Measurements from ENCODE around the gene ADGRB3.

Gene ADGRB3

GRCh38 chr6:69135927-69136326 is 500.8 kb downstream of the ADGRB3 start:
- no peak for DNase-seq (ENCODE audit: low read depth)

- no peak for DNase-seq (ENCODE audit: low read depth)
Measured at GRCh38 chr6:69138148-69138547, 503.1 kb downstream of the ADGRB3 start.

- no peak for DNase-seq (ENCODE audit: low read depth)
Measured at GRCh38 chr6:69138893-69139494, 503.9 kb downstream of the ADGRB3 start.

GRCh38 chr6:69145062-69145461 is 510.0 kb downstream of the ADGRB3 start:
- no peak for DNase-seq (ENCODE audit: low read depth)

- DNase-seq (ENCODE audit: low read depth), result no peak
Measured at GRCh38 chr6:69146385-69146784, 511.3 kb downstream of the ADGRB3 start.

- DNase-seq (ENCODE audit: low read depth), result no peak
Measured at GRCh38 chr6:69155467-69155866, 520.4 kb downstream of the ADGRB3 start.

- DNase-seq (ENCODE audit: low read depth), result peak; percentile 10
Measured at GRCh38 chr6:69162811-69163210, 527.7 kb downstream of the ADGRB3 start.

- no peak for DNase-seq (ENCODE audit: low read depth)
Measured at GRCh38 chr6:69164564-69165229, 529.6 kb downstream of the ADGRB3 start.

GRCh38 chr6:69179681-69180080 is 544.6 kb downstream of the ADGRB3 start:
- no peak for DNase-seq (ENCODE audit: low read depth)

- no peak for DNase-seq (ENCODE audit: low read depth)
Measured at GRCh38 chr6:69180361-69181067, 545.4 kb downstream of the ADGRB3 start.

- peak; percentile 9 for DNase-seq (ENCODE audit: low read depth)
Measured at GRCh38 chr6:69181964-69182363, 546.9 kb downstream of the ADGRB3 start.

GRCh38 chr6:69185276-69185675 is 550.2 kb downstream of the ADGRB3 start:
- DNase-seq (ENCODE audit: low read depth), result no peak

GRCh38 chr6:69202768-69203167 is 567.7 kb downstream of the ADGRB3 start:
- DNase-seq (ENCODE audit: low read depth), result no peak

- DNase-seq (ENCODE audit: low read depth), result no peak
Measured at GRCh38 chr6:69216127-69216526, 581.0 kb downstream of the ADGRB3 start.

- no peak for DNase-seq (ENCODE audit: low read depth)
Measured at GRCh38 chr6:69217343-69217742, 582.3 kb downstream of the ADGRB3 start.

- DNase-seq (ENCODE audit: low read depth), result no peak
Measured at GRCh38 chr6:69220375-69220774, 585.3 kb downstream of the ADGRB3 start.

GRCh38 chr6:69232008-69232407 is 596.9 kb downstream of the ADGRB3 start:
- no peak for DNase-seq (ENCODE audit: low read depth)

GRCh38 chr6:69232496-69232895 is 597.4 kb downstream of the ADGRB3 start:
- no peak for DNase-seq (ENCODE audit: low read depth)

GRCh38 chr6:69232911-69233448 is 597.9 kb downstream of the ADGRB3 start:
- peak; percentile 40 for DNase-seq (ENCODE audit: low read depth)

GRCh38 chr6:69238067-69238466 is 603.0 kb downstream of the ADGRB3 start:
- no peak for DNase-seq (ENCODE audit: low read depth)

GRCh38 chr6:69246983-69247382 is 611.9 kb downstream of the ADGRB3 start:
- no peak for DNase-seq (ENCODE audit: low read depth)

GRCh38 chr6:69261010-69261409 is 625.9 kb downstream of the ADGRB3 start:
- no peak for DNase-seq (ENCODE audit: low read depth)

GRCh38 chr6:69263297-69263696 is 628.2 kb downstream of the ADGRB3 start:
- DNase-seq (ENCODE audit: low read depth), result no peak

Data from fibroblast of gingiva (primary cell).